ENCODE results near the gene EIF4E2. TPM values are rescaled to one million over a fixed set of nuclear protein-coding genes. Genes with fewer than 3 reads are reported as not detected.

Gene EIF4E2
- polyA plus RNA-seq, 3 donors, result 42.4 to 60.2 (median 44.0) TPM

- no peak overlapping the region for H3K27ac ChIP-seq (ENCODE audit: low read depth, low read length)
Observed at GRCh38 chr2:232577841-232578240, 27.4 kb downstream of the EIF4E2 start.

GRCh38 chr2:232578626-232579025, 28.1 kb downstream of the EIF4E2 start:
- H3K27ac ChIP-seq (ENCODE audit: low read depth, low read length), result no peak overlapping the region
- WGBS, 3 donors, result 81 to 91% (median 86%) methylated on average over 2 of the region's 2 CpGs

More at GRCh38 chr2:232577841-232578240, 27.4 kb downstream of the EIF4E2 start:
- WGBS, 3 donors, result 91 to 92% (median 92%) methylated on average over 2 of the region's 2 CpGs

GRCh38 chr2:232580648-232580981, 30.1 kb downstream of the EIF4E2 start:
- H3K27ac ChIP-seq (ENCODE audit: low read depth, low read length), result no peak overlapping the region

GRCh38 chr2:232581725-232582124, 31.2 kb downstream of the EIF4E2 start:
- no peak overlapping the region for H3K27ac ChIP-seq (ENCODE audit: low read depth, low read length)

More at GRCh38 chr2:232580648-232580981, 30.1 kb downstream of the EIF4E2 start:
- WGBS, 3 donors, result 51 to 84% (median 82%) methylated on average over 6 of the region's 6 CpGs

- 83 to 97% (median 92%) methylated on average over 6 of the region's 6 CpGs for WGBS, 3 donors
- no peak overlapping the region for H3K27ac ChIP-seq (ENCODE audit: low read depth, low read length)
Observed at GRCh38 chr2:232584238-232584637, 33.7 kb downstream of the EIF4E2 start.

- 67 to 85% (median 77%) methylated on average over 4 to 5 of the region's 5 CpGs for WGBS, 3 donors
- no peak overlapping the region for H3K27ac ChIP-seq (ENCODE audit: low read depth, low read length)
Observed at GRCh38 chr2:232586943-232587505, 36.5 kb downstream of the EIF4E2 start.

GRCh38 chr2:232587512-232587911, 37.0 kb downstream of the EIF4E2 start:
- no peak overlapping the region for H3K27ac ChIP-seq (ENCODE audit: low read depth, low read length)
- 67 to 88% (median 69%) methylated on average over 7 of the region's 7 CpGs for WGBS, 3 donors

- 89 to 94% (median 91%) methylated on average over 8 of the region's 8 CpGs for WGBS, 3 donors
- H3K27ac ChIP-seq (ENCODE audit: low read depth, low read length), result no peak overlapping the region
Observed at GRCh38 chr2:232588031-232588430, 37.5 kb downstream of the EIF4E2 start.

GRCh38 chr2:232588680-232589585, 38.4 kb downstream of the EIF4E2 start:
- WGBS, 3 donors, result 76 to 82% (median 79%) methylated on average over 18 of the region's 18 CpGs
- no peak overlapping the region for H3K27ac ChIP-seq (ENCODE audit: low read depth, low read length)

GRCh38 chr2:232592772-232593395, 42.4 kb downstream of the EIF4E2 start:
- 84 to 87% (median 85%) methylated on average over 3 of the region's 3 CpGs for WGBS, 3 donors
- no peak overlapping the region for H3K27ac ChIP-seq (ENCODE audit: low read depth, low read length)

- no peak overlapping the region for H3K27ac ChIP-seq (ENCODE audit: low read depth, low read length)
- WGBS, 3 donors, result 76 to 88% (median 87%) methylated on average over 7 of the region's 7 CpGs
Observed at GRCh38 chr2:232593982-232594381, 43.5 kb downstream of the EIF4E2 start.

- H3K27ac ChIP-seq (ENCODE audit: low read depth, low read length), result no peak overlapping the region
- WGBS, 3 donors, result 81 to 95% (median 91%) methylated on average over 7 of the region's 7 CpGs
Observed at GRCh38 chr2:232597362-232598079, 47.0 kb downstream of the EIF4E2 start.

- WGBS, 3 donors, result 88 to 97% (median 91%) methylated on average over 4 of the region's 4 CpGs
- no peak overlapping the region for H3K27ac ChIP-seq (ENCODE audit: low read depth, low read length)
Observed at GRCh38 chr2:232598293-232598692, 47.8 kb downstream of the EIF4E2 start.

GRCh38 chr2:232600053-232600773, 49.7 kb downstream of the EIF4E2 start:
- WGBS, 3 donors, result 81 to 86% (median 83%) methylated on average over 17 of the region's 17 CpGs
- no peak overlapping the region for H3K27ac ChIP-seq (ENCODE audit: low read depth, low read length)

GRCh38 chr2:232603283-232603682, 52.8 kb downstream of the EIF4E2 start:
- WGBS, 3 donors, result 46 to 75% (median 62%) methylated on average over 3 of the region's 3 CpGs
- no peak overlapping the region for H3K27ac ChIP-seq (ENCODE audit: low read depth, low read length)

GRCh38 chr2:232604535-232604934, 54.0 kb downstream of the EIF4E2 start:
- 87 to 96% (median 92%) methylated on average over 10 of the region's 10 CpGs for WGBS, 3 donors
- H3K27ac ChIP-seq (ENCODE audit: low read depth, low read length), result no peak overlapping the region

- no peak overlapping the region for H3K27ac ChIP-seq (ENCODE audit: low read depth, low read length)
- 89 to 92% (median 89%) methylated on average over 17 of the region's 17 CpGs for WGBS, 3 donors
Observed at GRCh38 chr2:232607011-232607410, 56.5 kb downstream of the EIF4E2 start.

GRCh38 chr2:232609607-232610006, 59.1 kb downstream of the EIF4E2 start:
- H3K27ac ChIP-seq (ENCODE audit: low read depth, low read length), result no peak overlapping the region
- 62 to 86% (median 83%) methylated on average over 8 of the region's 8 CpGs for WGBS, 3 donors
